Measurements from ENCODE around the gene ZMIZ1. TPM values are rescaled to one million over a fixed set of nuclear protein-coding genes. Genes with fewer than 3 reads are reported as not detected.

Gene ZMIZ1
- total RNA-seq, 4 donors from 2014 or later = 65.5 to 88.2 (median 69.3) TPM

DNA sequence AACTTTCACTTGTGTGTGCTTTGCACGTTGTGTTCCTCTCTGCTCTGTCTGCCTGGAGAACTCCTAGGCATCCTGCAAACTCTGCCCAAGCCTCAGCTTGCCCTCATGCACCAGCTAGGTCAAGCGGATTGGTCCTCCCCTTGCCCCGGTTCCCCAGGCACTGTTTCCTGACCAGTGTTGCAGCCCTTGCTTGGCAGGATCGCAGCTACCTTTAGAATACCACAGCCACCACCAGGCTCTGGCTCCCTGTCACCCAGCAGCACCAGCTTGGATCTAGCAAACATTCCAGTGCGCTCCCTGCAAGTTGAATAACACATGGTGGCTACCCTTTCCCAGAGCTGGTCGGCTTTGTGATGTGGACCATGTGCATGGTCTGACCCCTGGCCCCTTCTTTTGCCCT, 19.0 kb downstream of the ZMIZ1 start:
- WGBS, 2 donors = 59 to 68% methylated on average over 6 of the region's 6 CpGs
- peak overlapping the region in 3 of 4 donors; percentile 10 to 89 (median 72) for H3K27ac ChIP-seq

DNA sequence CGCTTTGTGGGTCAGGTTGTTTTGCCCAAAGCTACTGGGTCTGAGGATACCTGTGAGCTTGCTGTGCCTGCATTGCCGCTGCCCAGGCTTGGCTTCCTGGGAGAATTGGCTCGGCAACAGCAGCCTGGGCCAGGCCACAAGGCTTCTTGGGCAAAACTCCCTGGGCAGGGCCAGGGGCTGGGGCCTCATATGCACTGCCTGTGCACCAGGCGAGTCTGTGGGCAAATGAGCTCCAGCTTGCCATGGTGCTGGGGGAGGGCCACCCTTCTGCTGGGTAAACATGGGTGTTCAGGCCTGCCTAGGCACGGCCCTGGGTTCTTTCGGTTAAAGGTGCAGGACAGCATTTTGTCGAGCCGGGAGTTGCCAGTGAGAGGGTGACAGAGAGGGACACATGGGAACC, 19.4 kb downstream of the ZMIZ1 start:
- TF ChIP-seq, protein P1, sequence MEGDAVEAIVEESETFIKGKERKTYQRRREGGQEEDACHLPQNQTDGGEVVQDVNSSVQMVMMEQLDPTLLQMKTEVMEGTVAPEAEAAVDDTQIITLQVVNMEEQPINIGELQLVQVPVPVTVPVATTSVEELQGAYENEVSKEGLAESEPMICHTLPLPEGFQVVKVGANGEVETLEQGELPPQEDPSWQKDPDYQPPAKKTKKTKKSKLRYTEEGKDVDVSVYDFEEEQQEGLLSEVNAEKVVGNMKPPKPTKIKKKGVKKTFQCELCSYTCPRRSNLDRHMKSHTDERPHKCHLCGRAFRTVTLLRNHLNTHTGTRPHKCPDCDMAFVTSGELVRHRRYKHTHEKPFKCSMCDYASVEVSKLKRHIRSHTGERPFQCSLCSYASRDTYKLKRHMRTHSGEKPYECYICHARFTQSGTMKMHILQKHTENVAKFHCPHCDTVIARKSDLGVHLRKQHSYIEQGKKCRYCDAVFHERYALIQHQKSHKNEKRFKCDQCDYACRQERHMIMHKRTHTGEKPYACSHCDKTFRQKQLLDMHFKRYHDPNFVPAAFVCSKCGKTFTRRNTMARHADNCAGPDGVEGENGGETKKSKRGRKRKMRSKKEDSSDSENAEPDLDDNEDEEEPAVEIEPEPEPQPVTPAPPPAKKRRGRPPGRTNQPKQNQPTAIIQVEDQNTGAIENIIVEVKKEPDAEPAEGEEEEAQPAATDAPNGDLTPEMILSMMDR (IDR thresholded peaks at IDR 0.05) = no peak
- TF ChIP-seq EP300 (IDR thresholded peaks at IDR 0.05) (no peak), POLR2A (IDR thresholded peaks at IDR 0.05) (no peak)
- Histone ChIP-seq H3K4me3 (no peak overlapping the region), H3K27ac (peak overlapping the region in 3 of 4 donors; percentile 10 to 89 (median 72)), H3K36me3 (no peaks in the 10 kb centered on the region), H3K9me3 (no peaks in the 10 kb centered on the region), H3K4me1 (peaks cover 11 to 99% (median 64%) of the 10 kb centered on the region in 4 donors), H3K27me3 (no peaks in the 10 kb centered on the region)
- DNase-seq (ENCODE audit: low spot score in 2 of 2) = no peak
- 62 to 79% methylated on average over 5 to 7 of the region's 8 CpGs for WGBS, 2 donors

More for the DNA sequence above, 19.0 kb downstream of the ZMIZ1 start:
- Histone ChIP-seq H3K4me3 (no peak overlapping the region), H3K9me3 (no peaks in the 10 kb centered on the region), H3K27me3 (no peaks in the 10 kb centered on the region), H3K4me1 (peaks cover 11 to 99% (median 67%) of the 10 kb centered on the region in 4 donors), H3K36me3 (no peaks in the 10 kb centered on the region)
- TF ChIP-seq EP300 (IDR thresholded peaks at IDR 0.05) = no peak
- no peak for TF ChIP-seq POLR2A (IDR thresholded peaks at IDR 0.05)
- TF ChIP-seq, protein P1 (IDR thresholded peaks at IDR 0.05) = no peak
- DNase-seq (ENCODE audit: low spot score in 2 of 2) = no peak

DNA sequence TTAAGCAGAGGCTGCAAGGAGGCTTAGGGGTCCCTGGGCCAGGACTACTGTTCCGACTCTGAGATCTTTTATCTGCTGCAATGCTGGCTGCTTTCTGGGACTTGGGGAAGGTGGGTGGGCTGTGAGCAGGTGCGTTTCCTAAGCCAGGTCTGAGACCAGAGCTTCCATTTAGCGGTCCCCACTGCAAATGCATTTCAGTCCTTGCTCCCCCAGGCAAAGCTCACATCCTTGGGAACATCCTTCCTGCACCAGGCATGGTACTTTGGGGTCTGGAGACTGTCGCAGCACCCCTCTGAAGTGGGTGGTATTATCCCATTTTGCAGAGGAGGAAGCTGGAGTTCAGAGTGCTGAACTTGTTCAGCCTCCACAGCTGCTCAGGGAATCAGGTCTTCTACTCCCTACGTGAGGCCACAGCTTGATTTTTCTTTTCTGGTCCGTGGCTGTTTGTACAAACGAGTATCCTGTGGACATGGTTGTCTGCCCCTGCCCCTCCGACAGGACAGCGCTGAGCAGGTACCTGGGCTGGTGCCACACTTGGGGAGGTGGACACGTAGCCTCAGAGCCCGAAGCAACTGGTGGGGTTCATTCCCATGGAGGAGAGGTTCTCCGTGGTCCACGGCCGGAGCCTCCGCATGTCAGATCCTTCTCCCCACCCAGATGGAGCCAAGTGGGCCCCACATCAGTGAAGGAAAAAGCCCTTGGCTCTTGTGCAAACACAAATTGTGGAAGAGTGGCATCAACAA, 20.0 kb downstream of the ZMIZ1 start:
- H3K36me3 ChIP-seq = no peaks in the 10 kb centered on the region
- H3K9me3 ChIP-seq = no peaks in the 10 kb centered on the region
- peaks cover 6 to 99% (median 64%) of the 10 kb centered on the region in 4 donors for H3K4me1 ChIP-seq
- H3K4me3 ChIP-seq = no peak overlapping the region
- no peak for DNase-seq (ENCODE audit: low spot score in 2 of 2)
- TF ChIP-seq POLR2A (IDR thresholded peaks at IDR 0.05) = no peak
- TF ChIP-seq EP300 (IDR thresholded peaks at IDR 0.05) = no peak
- TF ChIP-seq, protein P1 (IDR thresholded peaks at IDR 0.05) = no peak
- H3K27me3 ChIP-seq = no peaks in the 10 kb centered on the region
- H3K27ac ChIP-seq = peak overlapping the region in 3 of 4 donors; percentile 10 to 94 (median 89)
- 81 to 84% methylated on average over 13 to 15 of the region's 15 CpGs for WGBS, 2 donors

DNA sequence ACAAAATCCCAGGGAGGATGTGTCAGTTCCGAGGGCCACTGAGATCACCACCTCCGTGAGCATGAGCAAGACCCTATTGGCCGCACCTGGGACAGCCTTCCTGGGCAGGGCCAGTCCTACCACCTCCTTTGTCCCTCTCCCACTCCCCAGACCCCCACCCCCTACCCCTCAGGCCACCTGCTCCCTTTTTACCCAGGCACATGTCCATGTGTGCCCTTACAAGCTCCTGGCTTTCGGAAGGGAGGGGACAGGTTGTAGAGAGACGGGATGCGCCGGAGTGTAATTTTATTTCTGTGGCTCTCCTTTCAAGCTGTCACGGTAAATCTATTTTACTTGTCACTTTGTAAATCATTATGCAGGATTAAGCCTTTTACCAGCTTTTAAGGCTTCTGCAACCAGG, 20.9 kb downstream of the ZMIZ1 start:
- no peaks in the 10 kb centered on the region for H3K9me3 ChIP-seq
- peak overlapping the region in 3 of 4 donors; percentile 3 to 94 (median 89) for H3K27ac ChIP-seq
- H3K27me3 ChIP-seq = no peaks in the 10 kb centered on the region
- H3K4me1 ChIP-seq = peaks cover 0 to 99% (median 63%) of the 10 kb centered on the region in 4 donors
- no peak for DNase-seq (ENCODE audit: low spot score in 2 of 2)
- H3K4me3 ChIP-seq = no peak overlapping the region
- WGBS, 2 donors = 90% methylated on average over 8 of the region's 8 CpGs
- no peak for TF ChIP-seq POLR2A (IDR thresholded peaks at IDR 0.05)
- no peak for TF ChIP-seq EP300 (IDR thresholded peaks at IDR 0.05)
- TF ChIP-seq, protein P1 (IDR thresholded peaks at IDR 0.05) = no peak
- H3K36me3 ChIP-seq = no peaks in the 10 kb centered on the region

DNA sequence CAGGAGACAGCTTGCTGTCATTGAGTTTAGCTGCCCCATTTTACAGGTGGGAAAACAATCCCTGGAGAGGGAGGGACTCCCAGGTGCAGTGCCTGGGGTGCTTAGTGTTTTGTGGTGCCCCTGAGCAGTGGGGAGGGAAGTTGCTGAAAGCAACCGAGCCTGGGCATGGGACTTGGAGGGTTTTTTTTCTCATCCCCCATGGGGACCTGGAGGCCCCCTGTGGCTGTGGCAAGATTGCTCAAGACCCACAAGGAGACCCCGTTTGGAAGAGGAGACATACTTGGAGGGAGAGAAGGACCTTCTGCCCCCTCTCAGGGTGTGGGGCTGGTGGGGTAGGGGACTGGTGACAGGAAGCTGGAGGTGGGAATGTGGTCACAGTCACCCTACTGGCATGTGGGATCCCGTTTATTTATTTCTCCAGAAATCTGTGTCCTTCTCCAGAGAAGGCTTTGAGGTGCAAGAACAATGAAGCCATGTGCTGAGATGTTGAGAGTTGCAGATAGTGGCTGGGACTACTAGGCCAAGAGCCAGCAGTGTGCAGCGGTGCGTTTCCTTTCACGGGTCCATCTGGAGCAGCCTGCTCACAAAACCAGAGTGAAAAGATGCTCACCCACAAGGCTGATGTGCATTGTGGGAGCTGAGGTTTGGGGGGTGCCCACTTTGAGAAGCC, 21.5 kb downstream of the ZMIZ1 start:
- H3K27ac ChIP-seq = peak overlapping the region in 3 of 4 donors; percentile 3 to 94 (median 89)
- no peaks in the 10 kb centered on the region for H3K36me3 ChIP-seq
- H3K9me3 ChIP-seq = no peaks in the 10 kb centered on the region
- 18 to 32% methylated on average over 6 of the region's 6 CpGs for WGBS, 2 donors
- no peak for DNase-seq (ENCODE audit: low spot score in 2 of 2)
- TF ChIP-seq EP300 (IDR thresholded peaks at IDR 0.05) (no peak), POLR2A (IDR thresholded peaks at IDR 0.05) (no peak)
- H3K4me1 ChIP-seq = peaks cover 0 to 99% (median 64%) of the 10 kb centered on the region in 4 donors
- no peaks in the 10 kb centered on the region for H3K27me3 ChIP-seq
- H3K4me3 ChIP-seq = no peak overlapping the region
